Stimulated activated CD4-positive, alpha-beta T cell treated with anti-CD3 and anti-CD28 coated beads, Interleukin-4, amount 100 ng/mL, for 4 hours (primary cell): ENCODE measurements around the gene LCN12.

Experiments
- DNase-seq, 2 experiments: peaks; one replicate each; pipeline ENCODE4 v3.0.0-alpha.2; 2020

Gene LCN12

GRCh38 chr9:136945333-136946227 lies 6.5 kb upstream of the LCN12 start:
- DNase-seq = no peak

GRCh38 chr9:136946228-136947027 lies 5.6 kb upstream of the LCN12 start:
- no peak for DNase-seq

- no peak for DNase-seq
Observed at GRCh38 chr9:136947028-136947891, 4.8 kb upstream of the LCN12 start.

DNA sequence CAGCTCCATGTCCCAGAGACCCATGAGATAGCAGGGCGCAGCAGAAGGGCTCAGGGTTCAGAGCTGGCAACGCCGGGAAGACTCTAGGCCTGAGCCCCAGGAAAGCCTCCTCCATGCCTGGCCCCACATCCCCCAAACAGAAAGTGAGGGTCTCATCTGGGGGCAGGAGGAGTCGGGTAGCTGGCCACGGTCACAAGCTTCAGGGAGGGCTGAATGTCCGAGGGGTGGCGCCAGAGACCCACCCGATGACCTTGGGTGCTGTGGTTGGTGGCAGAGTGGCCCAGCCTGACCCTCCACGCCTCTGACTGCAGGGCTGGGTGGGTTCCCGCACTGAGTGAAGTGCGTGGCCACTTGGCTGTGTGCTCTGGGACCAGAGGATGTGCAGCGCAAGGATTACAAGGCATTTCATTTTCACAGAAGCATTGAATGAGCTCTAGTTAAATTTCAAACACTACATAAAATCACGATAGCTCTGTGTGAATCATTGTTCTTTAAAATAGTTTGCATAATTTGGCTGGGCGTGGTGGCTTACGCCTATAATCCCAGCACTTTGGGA lies 4.0 kb upstream of the LCN12 start:
- DNase-seq = no peak

DNA sequence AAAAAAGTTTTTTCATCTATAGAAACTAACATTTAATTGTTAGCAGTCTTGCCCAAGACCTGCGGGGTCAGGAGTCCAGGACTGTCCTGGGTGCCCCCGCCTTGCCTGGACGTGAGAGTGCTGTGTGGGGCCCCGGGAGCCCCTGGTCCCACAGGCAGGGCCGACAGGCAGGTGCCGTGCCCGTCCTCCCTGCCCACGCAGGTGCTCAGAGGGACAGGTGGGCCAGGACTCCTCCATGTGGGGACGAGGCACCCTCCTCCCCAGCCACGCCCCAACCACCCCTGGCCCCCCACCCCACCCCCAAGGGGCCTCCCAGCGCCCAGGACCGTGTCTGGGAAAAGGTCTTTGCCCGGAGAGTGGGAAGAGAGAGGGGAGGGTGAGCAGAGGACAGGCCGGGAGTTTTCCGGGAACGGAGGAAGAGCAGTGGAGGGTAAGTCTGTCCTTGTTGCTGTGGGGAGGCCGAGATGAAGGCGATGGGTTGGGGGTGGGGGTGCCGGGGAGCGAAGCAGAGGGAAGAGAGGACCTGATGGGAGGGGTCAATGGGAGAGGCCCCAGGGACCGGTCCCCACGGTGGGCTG lies 2.7 kb upstream of the LCN12 start:
- DNase-seq = no peak

DNA sequence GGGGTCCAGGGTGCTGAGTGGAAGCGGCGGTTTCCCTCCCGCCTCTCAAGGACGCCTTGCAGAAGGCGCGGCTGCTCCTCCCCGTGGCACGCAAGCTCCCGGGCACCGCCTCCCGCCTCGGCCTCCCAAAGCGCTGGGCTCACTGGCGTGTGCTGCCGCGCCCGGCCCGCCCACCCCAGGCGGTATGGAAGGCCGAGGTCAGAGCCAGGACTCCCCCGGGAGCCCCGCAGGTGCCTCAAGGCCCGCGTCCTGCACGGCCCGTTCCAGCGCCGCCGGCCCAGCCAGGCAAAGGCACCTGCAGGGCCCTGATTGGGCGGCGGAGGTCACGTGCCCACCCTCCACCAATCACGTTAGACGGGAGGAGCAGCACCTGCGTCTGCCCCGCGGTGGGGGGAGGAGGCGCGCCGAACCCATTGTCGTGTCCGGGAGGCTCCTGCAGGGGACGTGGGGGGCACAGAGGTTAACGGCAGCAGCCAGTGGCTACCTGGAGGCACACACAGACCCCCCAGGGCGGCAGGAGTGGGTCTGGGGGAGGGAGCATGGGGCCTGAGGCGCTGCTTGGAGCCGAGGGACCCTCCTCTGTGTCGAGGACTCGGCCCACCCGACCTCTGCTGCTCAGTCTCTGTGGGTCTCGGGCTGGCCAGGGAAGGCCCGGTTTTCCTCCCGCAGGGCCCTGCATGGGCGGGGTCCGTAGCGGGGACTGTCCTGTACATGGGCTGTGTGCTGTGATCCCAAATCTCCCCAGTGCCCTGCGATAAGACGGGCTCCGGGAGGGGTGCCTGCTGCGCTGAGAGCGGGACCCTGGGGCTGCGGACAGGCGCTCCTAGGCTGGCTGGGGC lies 2.0 kb upstream of the LCN12 start:
- DNase-seq = peak; percentile 94 to 96

DNA sequence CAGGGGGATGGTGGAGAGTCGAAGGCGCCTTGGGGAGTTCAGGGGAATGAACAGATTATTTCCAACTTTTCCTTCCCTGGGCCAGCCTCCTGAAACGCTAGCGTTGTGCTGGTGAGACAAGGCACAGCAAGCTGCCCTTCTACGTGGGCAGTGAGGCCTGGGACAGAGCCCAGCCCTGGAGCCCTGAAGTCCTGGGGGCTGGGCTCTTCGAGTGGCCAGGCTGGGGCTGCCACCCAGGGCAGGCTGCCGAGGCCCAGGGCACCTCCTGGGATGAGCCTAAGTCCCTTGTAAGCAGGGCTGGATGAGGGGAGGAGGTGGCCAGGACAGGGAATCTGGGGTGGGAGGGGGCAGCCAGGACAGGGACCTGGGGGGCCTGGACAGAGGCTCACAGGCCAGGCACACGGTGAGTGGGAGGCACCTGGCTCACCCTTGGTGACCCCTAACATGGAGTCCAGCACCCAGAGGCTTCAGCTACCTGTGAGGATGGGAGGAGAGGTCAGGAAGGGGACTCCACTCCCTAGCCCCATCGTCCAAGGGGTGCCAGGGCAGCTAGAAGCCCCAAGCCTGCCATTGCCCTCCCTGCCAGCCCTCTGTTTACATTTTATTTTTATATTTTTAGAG lies 1.3 kb upstream of the LCN12 start:
- DNase-seq = no peak

GRCh38 chr9:136952321-136952850 lies 313 bp downstream of the LCN12 start:
- DNase-seq = no peak

DNA sequence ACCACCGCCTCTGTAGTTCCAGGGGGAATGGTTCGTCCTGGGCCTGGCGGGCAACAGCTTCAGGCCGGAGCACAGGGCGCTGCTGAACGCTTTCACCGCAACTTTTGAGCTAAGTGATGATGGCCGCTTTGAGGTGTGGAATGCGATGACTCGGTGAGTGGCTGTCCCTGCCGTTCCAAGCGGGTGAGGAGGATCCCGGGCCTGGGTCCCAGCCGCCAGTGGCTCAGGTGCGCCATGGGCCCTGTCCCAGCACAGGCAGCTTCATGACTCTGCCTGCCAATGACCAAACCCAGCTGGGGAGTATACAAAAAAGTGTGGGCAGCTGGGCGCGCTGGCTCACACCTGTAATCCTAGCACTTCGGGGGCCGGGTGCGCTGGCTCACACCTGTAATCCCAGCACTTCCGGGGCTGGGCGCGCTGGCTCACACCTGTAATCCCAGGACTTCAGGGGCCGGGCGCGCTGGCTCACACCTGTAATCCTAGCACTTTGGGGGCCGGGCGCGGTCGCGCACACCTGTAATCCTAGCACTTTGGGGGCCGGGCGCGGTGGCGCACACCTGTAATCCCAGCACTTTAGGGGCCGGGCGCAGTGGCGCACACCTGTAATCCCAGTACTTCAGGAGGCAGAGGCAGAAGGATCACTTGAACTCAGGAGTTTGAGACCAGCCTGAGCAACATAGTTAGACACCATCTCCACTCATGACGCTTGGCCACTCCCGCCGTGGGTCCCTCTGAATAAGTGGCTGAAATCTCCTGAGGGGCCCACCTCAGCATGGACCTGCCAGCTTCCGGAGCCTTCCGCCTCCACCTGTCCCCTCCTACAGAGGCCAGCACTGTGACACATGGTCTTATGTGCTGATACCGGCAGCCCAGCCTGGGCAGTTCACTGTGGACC lies 1.1 kb downstream of the LCN12 start:
- DNase-seq = no peak

- DNase-seq = no peak
Observed at GRCh38 chr9:136953771-136954269, 1.7 kb downstream of the LCN12 start.

DNA sequence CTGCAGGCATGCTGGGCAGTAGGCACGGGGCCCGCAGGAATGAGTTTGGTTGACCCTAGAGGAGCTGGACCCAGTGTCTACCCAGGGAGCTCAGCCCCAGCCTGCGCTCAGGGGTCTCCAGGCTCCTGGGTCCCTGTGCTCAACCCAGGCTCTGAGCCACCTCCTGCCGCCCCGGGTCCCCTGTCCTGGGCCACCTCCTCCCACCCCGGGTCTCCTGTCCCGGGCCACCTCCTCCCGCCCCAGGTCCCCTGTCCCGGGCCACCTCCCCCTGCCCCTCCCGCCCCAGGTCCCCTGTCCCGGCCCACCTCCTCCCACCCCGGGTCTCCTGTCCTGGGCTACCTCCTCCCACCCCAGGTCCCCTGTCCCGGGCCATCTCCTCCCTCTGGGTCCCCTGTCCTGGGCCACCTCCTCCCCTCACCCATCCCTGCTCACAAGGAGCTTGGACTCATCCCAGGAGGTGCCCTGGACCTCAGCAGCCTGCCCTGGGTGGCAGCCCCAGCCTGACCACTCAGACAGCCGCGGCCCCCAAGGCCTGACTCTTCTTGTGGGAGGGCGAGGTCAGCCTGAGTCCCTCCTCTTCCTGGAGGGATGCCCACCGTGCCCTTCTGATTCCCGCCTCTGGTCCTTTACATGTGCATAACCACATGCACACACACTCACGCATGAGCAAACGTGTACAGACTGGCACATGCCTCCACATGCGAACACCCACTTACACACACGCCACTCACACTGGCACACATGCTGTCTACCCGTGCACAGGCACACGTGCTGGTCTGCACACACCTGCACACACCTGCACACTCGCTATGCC lies 2.4 kb downstream of the LCN12 start:
- DNase-seq = no peak

DNA sequence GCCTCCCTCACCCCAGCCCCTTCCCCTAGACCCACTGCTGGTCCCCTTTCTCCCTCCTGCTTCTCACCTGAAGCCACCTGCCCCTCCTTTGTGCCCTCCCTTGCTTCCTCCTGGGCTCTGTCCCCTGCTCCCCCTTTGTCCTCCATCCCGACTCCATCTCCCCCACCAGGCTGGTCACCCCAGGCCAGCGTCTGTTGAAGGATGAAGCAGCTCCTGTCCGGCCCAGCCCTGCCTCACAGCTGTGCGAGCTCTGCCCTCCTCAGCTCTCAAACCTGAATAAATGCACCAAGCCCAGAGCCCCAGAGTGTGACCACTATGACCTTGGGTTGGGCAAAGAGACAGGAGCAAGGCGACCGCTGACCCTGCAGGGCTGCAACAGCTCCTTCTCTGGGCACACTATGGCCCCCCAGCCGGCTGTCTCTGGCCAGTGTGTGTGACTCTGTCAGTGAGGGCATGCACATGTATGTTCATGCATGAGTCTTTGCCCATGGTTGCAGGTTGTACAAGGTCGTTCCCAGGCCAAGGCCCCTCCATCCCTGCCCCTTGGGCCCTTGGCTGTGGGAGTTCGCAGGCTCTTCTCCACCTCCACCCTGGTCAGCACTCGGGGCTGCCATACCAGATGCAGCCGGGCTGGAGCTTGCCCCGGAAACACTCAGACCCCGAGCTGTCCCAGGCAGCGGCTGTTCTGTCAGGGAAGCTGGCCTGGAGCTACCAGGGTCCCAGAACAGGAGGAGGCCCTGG lies 3.3 kb downstream of the LCN12 start:
- no peak for DNase-seq

- DNase-seq = no peak
Observed at GRCh38 chr9:136955943-136956335, 3.9 kb downstream of the LCN12 start.

DNA sequence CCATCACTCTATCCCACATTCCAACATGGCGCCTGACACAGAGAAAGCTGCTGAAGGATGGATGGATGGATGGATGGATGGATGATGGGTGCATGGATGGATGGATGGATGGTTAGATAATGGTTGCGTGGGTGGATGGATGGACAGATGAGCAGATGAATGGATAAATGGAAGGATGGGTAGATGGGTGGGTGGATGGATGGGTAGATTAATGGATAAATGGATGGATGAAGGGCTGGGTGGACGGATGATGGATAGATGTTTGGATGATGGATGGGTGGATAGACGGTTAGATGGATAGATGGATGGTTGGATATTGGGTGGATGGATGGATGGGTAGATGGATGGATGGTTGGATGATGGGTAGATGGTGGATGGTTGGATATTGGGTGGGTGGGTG lies 4.5 kb downstream of the LCN12 start:
- no peak for DNase-seq

GRCh38 chr9:136957461-136957860 lies 5.4 kb downstream of the LCN12 start:
- no peak for DNase-seq

DNA sequence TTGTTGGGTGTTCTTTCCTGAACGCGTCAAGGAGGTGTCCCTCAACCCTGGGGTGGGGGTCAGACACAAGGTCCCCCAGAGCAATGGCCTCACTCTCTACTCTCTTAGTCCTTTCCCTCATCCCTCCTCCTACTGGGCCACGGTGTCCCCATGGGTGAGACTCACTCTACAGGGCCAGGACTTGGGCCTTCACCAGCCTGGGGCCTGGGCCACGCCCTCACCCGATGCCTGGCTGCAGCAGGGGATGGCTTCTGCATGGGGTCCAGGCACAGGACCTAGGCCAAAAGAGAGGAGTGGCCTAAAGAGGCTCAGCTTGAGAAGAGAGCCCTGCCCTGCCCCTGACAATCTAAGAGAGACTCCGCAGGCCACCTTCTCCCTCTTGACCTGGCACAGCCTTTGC lies 5.8 kb downstream of the LCN12 start:
- DNase-seq = no peak

GRCh38 chr9:136958473-136958872 lies 6.4 kb downstream of the LCN12 start:
- DNase-seq = no peak
